Lower lobe of right lung (tissue), 2 donors: ENCODE measurements around the gene MBD5. TPM values are rescaled to one million over a fixed set of nuclear protein-coding genes. Genes with fewer than 3 reads are reported as not detected.
A peak's percentile ranks its signal among the peaks of the same experiment; 100 is the strongest.

Experiments used
- ATAC-seq, 2 donors: fragments of 200-7000 bp; cut with Tn5 transposase; one replicate each; pipeline ENCODE4 v1.9.1; 2020 to 2022; ENCODE audit warnings: mild to moderate bottlenecking in 2 of 2, moderate library complexity in 2 of 2
- DNase-seq: peaks from one replicate; pipeline ENCODE4 v3.0.0-alpha.2; 2020
- H3K27ac ChIP-seq: fragments of 200-600 bp; one replicate; pipeline ENCODE4 v1.8.0; 2022
- H3K27me3 ChIP-seq: fragments of 200-600 bp; one replicate; pipeline ENCODE4 v1.8.0; 2022; ENCODE audit warnings: low read depth
- H3K36me3 ChIP-seq: fragments of 200-600 bp; one replicate; pipeline ENCODE4 v1.8.0; 2022; ENCODE audit warnings: mild to moderate bottlenecking
- H3K4me1 ChIP-seq: fragments of 200-600 bp; one replicate; pipeline ENCODE4 v1.8.0; 2022
- H3K4me3 ChIP-seq: fragments of 200-600 bp; one replicate; pipeline ENCODE4 v1.8.0; 2022; ENCODE audit warnings: mild to moderate bottlenecking
- H3K9me3 ChIP-seq: fragments of 200-600 bp; one replicate; pipeline ENCODE4 v1.8.0; 2022
- intact Hi-C: fragments of 100-400 bp; cut with DNase I; formaldehyde crosslinking; loops from one replicate; pipeline ENCODE4 v1.11.0; 2022
- total RNA-seq: library from RNA; stranded (reverse); fragmentation: NEBNext Ultra II Directional; extraction: Animal tissue kit (Norgen Biotek cat#: 25700); gene quantifications from one replicate; pipeline ENCODE4 v1.2.1, GENCODE V29; 2021
- TF ChIP-seq, protein P1 (sequence below): fragments of 200-600 bp; IDR thresholded peaks from one replicate; pipeline ENCODE4 v1.8.0; 2022; ENCODE audit warnings: antibody characterized with exemption, mild to moderate bottlenecking
- donor health status: DM: no; HTN: yes; CAD: no; lungs with severe emphysema.

Gene MBD5
- total RNA-seq, 1 donor from 2014 or later: 46.3 TPM

DNA sequence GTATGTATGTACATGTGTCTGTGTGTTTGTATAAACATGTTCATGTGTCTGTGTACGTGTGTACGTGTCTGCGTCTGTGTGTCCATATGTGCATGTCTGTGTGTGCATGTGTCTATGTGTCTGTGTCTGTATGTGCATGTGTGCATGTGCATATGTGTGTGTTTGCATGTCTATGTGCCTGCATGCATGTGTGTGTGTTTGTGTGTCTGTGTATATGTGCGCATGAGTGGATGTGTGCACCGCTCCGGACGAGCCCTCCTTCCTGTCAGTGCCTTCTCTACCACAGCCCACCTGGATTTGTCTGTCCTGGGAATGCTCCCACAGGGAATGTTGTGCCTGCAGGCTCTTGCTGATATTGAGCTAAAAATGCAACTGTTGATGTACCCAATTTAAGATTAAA lies 510.3 kb downstream of the MBD5 start:
- H3K36me3 ChIP-seq: no peaks in the 10 kb centered on the region
- no peak overlapping the region for H3K4me3 ChIP-seq
- peaks cover 9% of the 10 kb centered on the region for H3K4me1 ChIP-seq
- DNase-seq: no peak
- no peak overlapping the region for H3K27ac ChIP-seq
- intact Hi-C loops: no loop called here
- H3K9me3 ChIP-seq: no peaks in the 10 kb centered on the region
- TF ChIP-seq, protein P1, sequence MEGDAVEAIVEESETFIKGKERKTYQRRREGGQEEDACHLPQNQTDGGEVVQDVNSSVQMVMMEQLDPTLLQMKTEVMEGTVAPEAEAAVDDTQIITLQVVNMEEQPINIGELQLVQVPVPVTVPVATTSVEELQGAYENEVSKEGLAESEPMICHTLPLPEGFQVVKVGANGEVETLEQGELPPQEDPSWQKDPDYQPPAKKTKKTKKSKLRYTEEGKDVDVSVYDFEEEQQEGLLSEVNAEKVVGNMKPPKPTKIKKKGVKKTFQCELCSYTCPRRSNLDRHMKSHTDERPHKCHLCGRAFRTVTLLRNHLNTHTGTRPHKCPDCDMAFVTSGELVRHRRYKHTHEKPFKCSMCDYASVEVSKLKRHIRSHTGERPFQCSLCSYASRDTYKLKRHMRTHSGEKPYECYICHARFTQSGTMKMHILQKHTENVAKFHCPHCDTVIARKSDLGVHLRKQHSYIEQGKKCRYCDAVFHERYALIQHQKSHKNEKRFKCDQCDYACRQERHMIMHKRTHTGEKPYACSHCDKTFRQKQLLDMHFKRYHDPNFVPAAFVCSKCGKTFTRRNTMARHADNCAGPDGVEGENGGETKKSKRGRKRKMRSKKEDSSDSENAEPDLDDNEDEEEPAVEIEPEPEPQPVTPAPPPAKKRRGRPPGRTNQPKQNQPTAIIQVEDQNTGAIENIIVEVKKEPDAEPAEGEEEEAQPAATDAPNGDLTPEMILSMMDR: no peak
- H3K27me3 ChIP-seq: no peaks in the 10 kb centered on the region
- ATAC-seq: no peak

DNA sequence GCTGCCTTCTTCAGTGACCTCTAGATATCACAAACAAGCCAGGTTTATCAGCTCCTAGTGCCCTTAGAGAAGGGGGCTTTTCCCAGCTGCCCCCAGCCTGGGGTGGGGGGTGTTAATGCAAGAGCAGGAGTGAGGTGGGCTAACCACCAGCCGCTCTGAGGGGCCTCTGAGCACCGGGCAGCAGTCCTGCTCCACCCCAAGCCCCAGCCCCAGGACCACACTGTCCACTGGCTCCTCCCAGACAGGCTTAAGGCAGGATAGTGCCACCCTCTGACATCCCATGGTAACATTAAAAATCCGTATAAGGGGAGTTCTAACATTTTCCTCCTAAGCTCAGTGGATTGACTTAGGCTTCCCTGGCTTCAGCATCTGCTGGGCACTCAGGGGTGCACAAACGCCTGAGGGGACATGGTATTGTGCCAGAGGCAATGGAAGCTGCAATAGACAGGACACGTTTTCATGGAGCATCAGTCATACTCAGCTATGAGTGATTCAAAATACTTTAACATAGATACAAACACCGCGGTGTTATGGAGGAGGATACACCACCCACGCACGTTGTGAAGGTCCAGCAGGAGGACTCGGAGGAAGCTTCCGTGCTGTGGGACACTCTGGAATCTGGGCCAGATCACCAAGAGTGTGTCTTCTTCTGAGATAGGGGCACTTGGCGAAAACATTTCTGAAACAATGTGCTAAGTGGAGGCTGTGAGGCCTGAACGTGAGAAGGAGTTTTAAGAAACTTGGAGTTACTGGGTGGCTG lies 511.0 kb downstream of the MBD5 start:
- no peaks in the 10 kb centered on the region for H3K36me3 ChIP-seq
- no peaks in the 10 kb centered on the region for H3K27me3 ChIP-seq
- TF ChIP-seq, protein P1: no peak
- no peak for DNase-seq
- H3K4me3 ChIP-seq: no peak overlapping the region
- H3K4me1 ChIP-seq: peaks cover 9% of the 10 kb centered on the region
- intact Hi-C loops: no loop called here
- no peak for ATAC-seq
- H3K27ac ChIP-seq: no peak overlapping the region
- no peaks in the 10 kb centered on the region for H3K9me3 ChIP-seq

DNA sequence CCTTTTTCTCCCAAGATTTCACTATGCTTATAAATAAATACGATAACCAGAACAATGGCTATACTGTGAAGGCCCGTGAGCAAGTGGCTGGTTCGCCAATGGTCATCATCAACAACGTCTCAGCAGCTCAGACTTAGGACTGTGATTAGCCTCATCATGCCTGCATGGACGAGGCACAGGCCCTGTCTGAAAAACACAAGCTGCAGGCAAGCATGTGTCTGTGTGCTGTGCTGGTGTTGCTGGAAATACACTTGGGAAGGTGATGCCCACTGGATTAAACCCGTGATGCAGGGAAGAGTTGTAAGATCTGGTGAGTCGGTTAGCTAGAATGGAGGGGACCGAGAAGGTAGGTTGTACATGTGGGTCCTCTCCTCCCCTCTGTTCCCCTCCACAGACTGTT lies 512.1 kb downstream of the MBD5 start:
- Histone ChIP-seq H3K27ac (no peak overlapping the region), H3K27me3 (no peaks in the 10 kb centered on the region), H3K4me3 (no peak overlapping the region), H3K9me3 (no peaks in the 10 kb centered on the region), H3K4me1 (peaks cover 9% of the 10 kb centered on the region), H3K36me3 (no peaks in the 10 kb centered on the region)
- TF ChIP-seq, protein P1: no peak
- intact Hi-C loops: no loop called here
- no peak for ATAC-seq
- DNase-seq: no peak

DNA sequence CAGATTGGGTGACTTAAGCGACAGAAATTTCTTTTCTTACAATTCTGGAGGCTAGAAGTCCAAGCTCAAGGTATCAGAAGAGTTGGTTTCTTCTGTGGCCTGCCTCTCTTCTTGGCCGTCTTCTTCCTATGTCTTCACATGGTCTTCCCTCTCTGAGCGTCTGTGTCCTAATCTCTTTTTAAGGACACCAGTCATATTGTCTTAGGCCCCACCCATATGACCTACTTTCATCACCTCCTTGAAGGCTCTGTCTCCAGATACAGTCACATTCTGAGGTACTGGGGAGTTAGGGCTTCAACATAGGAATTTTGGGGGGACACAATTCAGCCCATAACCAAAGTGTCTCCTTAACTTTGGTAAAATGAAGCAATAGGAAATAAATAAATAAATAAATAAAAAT lies 512.8 kb downstream of the MBD5 start:
- intact Hi-C loops: no loop called here
- TF ChIP-seq, protein P1: no peak

DNA sequence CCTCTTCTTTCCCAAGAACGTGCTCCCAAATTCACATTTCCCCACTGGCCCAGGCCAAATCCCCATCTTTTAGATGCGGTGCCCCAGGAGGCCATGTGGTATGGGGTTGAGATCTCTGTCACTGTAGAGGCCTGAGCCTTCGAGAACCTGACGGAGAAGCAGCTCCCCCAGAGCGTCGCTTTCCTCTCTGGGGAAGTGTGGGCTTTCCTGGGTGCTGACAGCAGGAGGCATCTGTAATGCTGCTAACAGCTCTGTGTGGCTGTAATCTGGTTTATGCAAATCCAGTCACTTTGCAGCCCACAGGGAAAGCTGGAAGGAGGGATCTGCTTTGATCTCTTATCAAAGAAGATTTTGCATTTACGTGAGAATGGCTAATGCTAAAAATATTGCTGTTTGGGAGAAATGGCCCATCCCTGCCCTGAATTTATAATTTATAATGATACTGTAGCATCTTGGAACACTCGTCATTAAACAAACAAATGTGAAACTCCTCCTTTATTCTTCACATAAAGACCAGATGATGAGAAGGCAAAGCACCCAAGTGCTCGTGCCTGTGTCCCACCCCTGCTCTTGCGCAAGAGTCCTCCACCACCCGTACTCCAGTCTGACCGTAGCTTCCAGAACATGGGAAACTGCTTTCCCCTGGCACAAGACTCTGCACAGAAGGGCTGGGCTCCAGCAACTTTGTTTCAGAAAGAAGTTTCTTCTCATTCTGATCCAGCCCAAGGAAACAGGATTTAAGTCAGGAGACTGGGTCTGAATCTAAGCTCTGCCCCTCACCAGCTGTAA lies 513.7 kb downstream of the MBD5 start:
- TF ChIP-seq, protein P1: no peak
- Histone ChIP-seq H3K4me3 (no peak overlapping the region), H3K9me3 (no peaks in the 10 kb centered on the region), H3K4me1 (peaks cover 9% of the 10 kb centered on the region), H3K36me3 (no peaks in the 10 kb centered on the region), H3K27me3 (no peaks in the 10 kb centered on the region), H3K27ac (no peak overlapping the region)
- ATAC-seq: peak; percentile 55 to 58
- DNase-seq: no peak
- intact Hi-C loops: no loop called here

More for the DNA sequence above, 512.8 kb downstream of the MBD5 start:
- no peaks in the 10 kb centered on the region for H3K36me3 ChIP-seq
- no peaks in the 10 kb centered on the region for H3K27me3 ChIP-seq
- ATAC-seq (no peak), DNase-seq (no peak)
- peaks cover 9% of the 10 kb centered on the region for H3K4me1 ChIP-seq
- H3K4me3 ChIP-seq: no peak overlapping the region
- H3K9me3 ChIP-seq: no peaks in the 10 kb centered on the region
- H3K27ac ChIP-seq: no peak overlapping the region
